ENCODE measurements around the gene VPS36. TPM values are rescaled to one million over a fixed set of nuclear protein-coding genes. Genes with fewer than 3 reads are reported as not detected.
"Not testable (repeated sequence)": the region's sequence is repeated elsewhere in the genome, so short reads cannot be mapped to it uniquely, and the experiment has no call there.

Gene VPS36
- total and polyA plus RNA-seq, 4 donors = 17.3 to 119 (median 30.1) TPM

DNA sequence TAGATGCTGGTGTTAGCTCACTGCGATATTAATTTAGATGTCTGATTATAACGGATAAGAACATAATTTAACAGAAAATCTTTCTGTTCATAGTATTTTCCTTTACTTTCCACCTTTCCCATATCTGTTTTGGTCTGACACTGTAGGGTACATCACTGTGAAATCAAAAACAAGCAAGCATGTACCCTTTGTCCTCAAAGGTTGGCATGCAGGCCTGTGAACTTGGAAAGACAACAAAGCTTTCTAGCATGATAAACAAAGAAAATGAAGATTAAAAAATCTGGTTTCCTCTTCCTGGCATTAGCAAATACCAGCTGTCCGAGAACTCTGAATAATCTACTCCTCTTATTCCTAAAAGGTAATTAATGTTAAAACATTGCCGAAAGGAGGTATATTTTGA, 76.0 kb downstream of the VPS36 start:
- Histone ChIP-seq H3K4me1 (ENCODE audit: control insufficient read depth in 5 of 5, insufficient read depth in 5 of 5, low read length in 5 of 5) (peaks cover 0 to 9% (median 3%) of the 10 kb centered on the region in 5 donors), H3K27ac (ENCODE audit: low read depth in 1 of 2, low read length in 1 of 2) (no peak overlapping the region), H3K36me3 (ENCODE audit: control insufficient read depth in 4 of 4, insufficient read depth in 4 of 4, low read length in 4 of 4) (peaks cover 0 to 5% (median 0%) of the 10 kb centered on the region in 4 donors), H3K4me3 (no peak overlapping the region), H3K27me3 (ENCODE audit: control insufficient read depth in 3 of 3, insufficient read depth in 3 of 3, low read length in 2 of 3) (no peaks in the 10 kb centered on the region), H3K9ac (ENCODE audit: insufficient read depth in 1 of 2, low read length in 2 of 2) (no peak overlapping the region), H3K9me3 (ENCODE audit: control insufficient read depth in 4 of 4, insufficient read depth in 3 of 4, low read length in 3 of 4) (no peaks in the 10 kb centered on the region)
- TF ChIP-seq CTCF (IDR thresholded peaks at IDR 0.05; ENCODE audit: control extremely low read depth, extremely low read depth) = no peak
- ATAC-seq (ENCODE audit: insufficient read depth, low FRiP score) (no peak), DNase-seq (peak in 2 of 3 donors; percentile 28 to 32)
- 71 to 90% methylated on average over 4 of the region's 4 CpGs for WGBS, 2 donors

DNA sequence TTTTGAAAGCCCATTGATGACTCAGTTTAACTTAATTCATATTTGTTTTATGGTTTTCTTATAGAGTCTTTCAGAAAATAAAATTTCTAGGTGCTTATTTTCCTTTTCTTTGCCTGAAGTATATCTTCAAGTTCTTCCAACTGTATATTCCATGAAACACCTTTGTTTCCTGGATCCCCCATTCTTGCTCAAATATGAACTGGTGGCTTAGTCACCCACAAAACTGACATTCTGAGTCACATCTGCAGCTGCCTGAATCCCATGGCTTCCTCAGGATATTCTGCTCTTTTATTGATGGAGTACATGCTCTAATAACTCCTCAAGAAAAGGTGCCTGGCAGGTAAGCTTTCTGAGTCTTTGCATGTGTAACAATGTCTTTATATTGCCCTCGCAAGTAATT, 77.2 kb downstream of the VPS36 start:
- H3K4me1 ChIP-seq (ENCODE audit: control insufficient read depth in 5 of 5, insufficient read depth in 5 of 5, low read length in 5 of 5); H3K9ac ChIP-seq (ENCODE audit: insufficient read depth in 1 of 2, low read length in 2 of 2); DNase-seq; H3K27ac ChIP-seq (ENCODE audit: low read depth in 1 of 2, low read length in 1 of 2); H3K9me3 ChIP-seq (ENCODE audit: control insufficient read depth in 4 of 4, insufficient read depth in 3 of 4, low read length in 3 of 4); H3K4me3 ChIP-seq; H3K36me3 ChIP-seq (ENCODE audit: control insufficient read depth in 4 of 4, insufficient read depth in 4 of 4, low read length in 4 of 4); H3K27me3 ChIP-seq (ENCODE audit: control insufficient read depth in 3 of 3, insufficient read depth in 3 of 3, low read length in 2 of 3); ATAC-seq (ENCODE audit: insufficient read depth, low FRiP score): not testable (repeated sequence)
- 95 to 98% methylated on average over 1 of the region's 1 CpG for WGBS, 2 donors

GRCh38 chr13:52371736-52372247, 78.6 kb downstream of the VPS36 start:
- H3K4me3 ChIP-seq = no peak overlapping the region
- H3K9me3 ChIP-seq (ENCODE audit: control insufficient read depth in 4 of 4, insufficient read depth in 3 of 4, low read length in 3 of 4) = no peaks in the 10 kb centered on the region
- no peaks in the 10 kb centered on the region for H3K36me3 ChIP-seq (ENCODE audit: control insufficient read depth in 4 of 4, insufficient read depth in 4 of 4, low read length in 4 of 4)
- H3K27me3 ChIP-seq (ENCODE audit: control insufficient read depth in 3 of 3, insufficient read depth in 3 of 3, low read length in 2 of 3) = no peaks in the 10 kb centered on the region
- peaks cover 0 to 9% (median 2%) of the 10 kb centered on the region in 5 donors for H3K4me1 ChIP-seq (ENCODE audit: control insufficient read depth in 5 of 5, insufficient read depth in 5 of 5, low read length in 5 of 5)
- H3K27ac ChIP-seq (ENCODE audit: low read depth in 1 of 2, low read length in 1 of 2) = no peak overlapping the region
- no peak for ATAC-seq (ENCODE audit: insufficient read depth, low FRiP score)
- H3K9ac ChIP-seq (ENCODE audit: insufficient read depth in 1 of 2, low read length in 2 of 2) = no peak overlapping the region
- no peak for DNase-seq
- no peak for TF ChIP-seq CTCF (IDR thresholded peaks at IDR 0.05; ENCODE audit: control extremely low read depth, extremely low read depth)
- WGBS, 2 donors = 40 to 63% methylated on average over 3 of the region's 3 CpGs

DNA sequence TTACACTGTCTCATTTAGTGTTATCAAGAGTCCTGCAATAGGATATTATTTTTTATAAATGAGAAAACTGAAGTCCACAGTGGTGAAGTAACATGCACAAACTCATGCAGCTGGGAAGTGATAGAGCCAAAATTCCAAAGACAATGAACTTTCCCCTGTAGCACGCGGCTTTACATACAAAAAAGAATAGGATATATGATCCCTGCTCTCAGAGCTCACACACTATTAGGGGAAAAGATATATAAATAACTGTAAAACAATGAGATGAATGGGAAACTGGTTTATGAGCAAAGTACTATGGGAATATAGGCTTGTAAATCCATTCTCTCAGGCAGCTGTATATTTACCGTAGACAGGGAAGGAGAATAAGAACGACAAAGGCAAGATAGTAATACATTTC, 84.1 kb downstream of the VPS36 start:
- TF ChIP-seq CTCF (IDR thresholded peaks at IDR 0.05; ENCODE audit: control extremely low read depth, extremely low read depth) = no peak
- H3K4me1 ChIP-seq (ENCODE audit: control insufficient read depth in 5 of 5, insufficient read depth in 5 of 5, low read length in 5 of 5) = peaks cover 0 to 8% (median 0%) of the 10 kb centered on the region in 5 donors
- H3K27me3 ChIP-seq (ENCODE audit: control insufficient read depth in 3 of 3, insufficient read depth in 3 of 3, low read length in 2 of 3) = no peaks in the 10 kb centered on the region
- H3K36me3 ChIP-seq (ENCODE audit: control insufficient read depth in 4 of 4, insufficient read depth in 4 of 4, low read length in 4 of 4) = no peaks in the 10 kb centered on the region
- DNase-seq (peak; percentile 28 to 76 (median 73)), ATAC-seq (ENCODE audit: insufficient read depth, low FRiP score) (no peak)
- H3K9me3 ChIP-seq (ENCODE audit: control insufficient read depth in 4 of 4, insufficient read depth in 3 of 4, low read length in 3 of 4) = no peaks in the 10 kb centered on the region
- WGBS, 2 donors = 79 to 86% methylated on average over 4 of the region's 4 CpGs
- no peak overlapping the region for H3K27ac ChIP-seq (ENCODE audit: low read depth in 1 of 2, low read length in 1 of 2)
- H3K4me3 ChIP-seq = no peak overlapping the region
- no peak overlapping the region for H3K9ac ChIP-seq (ENCODE audit: insufficient read depth in 1 of 2, low read length in 2 of 2)

Small RNAs within 50 kb of the gene (small RNA-seq; reads per million reads assigned to genes)
- gene RNY4P24 (ENCODE audit: low replicate concordance) = not detected

Other genes with a start within 250 kb of the VPS36 start
- 10 to 100 TPM; 13.7 to 39.6 TPM for gene THSD1, start 44.5 kb downstream of the VPS36 start, total RNA-seq
- gene THSD1, start 44.5 kb downstream of the VPS36 start, polyA plus RNA-seq = 1 to 10 TPM; 7.0 to 7.1 TPM
- gene CKAP2, start 4.8 kb upstream of the VPS36 start, total RNA-seq = 10 to 100 TPM in 1 of 2 donors, 1 to 10 TPM in 1; 6.5 to 19.2 TPM
- gene CKAP2, start 4.8 kb upstream of the VPS36 start, polyA plus RNA-seq = 1 to 10 TPM; 2.0 to 3.0 TPM
- 10 to 100 TPM in 1 of 2 donors, 1 to 10 TPM in 1; 7.2 to 10.3 TPM for gene HNRNPA1L2, start 191.8 kb upstream of the VPS36 start, total RNA-seq
- 1 to 10 TPM; 4.8 to 9.5 TPM for gene HNRNPA1L2, start 191.8 kb upstream of the VPS36 start, polyA plus RNA-seq
- gene SUGT1, start 202.2 kb upstream of the VPS36 start, total RNA-seq = 10 to 100 TPM; 39.2 to 48.7 TPM
- gene SUGT1, start 202.2 kb upstream of the VPS36 start, polyA plus RNA-seq = 10 to 100 TPM; 30.6 to 37.0 TPM

All from lung (tissue), 13 donors.